Stimulated activated CD8-positive, alpha-beta memory T cell treated with anti-CD3 and anti-CD28 coated beads, Interleukin-7, amount 100 ng/mL, for 48 hours (primary cell): ENCODE results near the gene PTPRQ.
"Not testable (repeated sequence)": the region's sequence is repeated elsewhere in the genome, so short reads cannot be mapped to it uniquely, and the experiment has no call there.

ENCODE experiments used
- DNase-seq, 2 donors: peaks; one replicate each; pipeline ENCODE4 v3.0.0-alpha.2; 2020; ENCODE audit warnings: low read depth in 1 of 2; ENCODE audit errors: extremely low read depth in 1 of 2

The PTPRQ gene

DNA sequence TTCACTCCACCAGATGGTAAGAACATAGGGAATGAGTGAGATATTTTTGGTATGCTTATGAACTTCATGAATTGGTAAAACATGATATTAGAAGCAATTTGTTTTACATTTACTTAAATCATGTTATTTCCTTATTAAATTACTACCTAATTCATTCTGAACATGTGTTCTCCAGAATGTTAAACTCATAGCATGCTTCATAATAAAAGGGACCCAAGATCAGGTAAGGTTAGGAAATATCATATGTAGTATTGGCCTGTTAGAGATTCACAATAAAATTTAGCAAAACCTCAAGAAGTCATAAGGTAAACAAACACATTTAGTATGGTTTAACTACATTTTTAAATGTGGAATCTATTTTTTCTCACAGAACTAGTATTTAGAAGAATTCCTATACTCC lies 28.2 kb downstream of the PTPRQ start:
- no peak for DNase-seq

DNA sequence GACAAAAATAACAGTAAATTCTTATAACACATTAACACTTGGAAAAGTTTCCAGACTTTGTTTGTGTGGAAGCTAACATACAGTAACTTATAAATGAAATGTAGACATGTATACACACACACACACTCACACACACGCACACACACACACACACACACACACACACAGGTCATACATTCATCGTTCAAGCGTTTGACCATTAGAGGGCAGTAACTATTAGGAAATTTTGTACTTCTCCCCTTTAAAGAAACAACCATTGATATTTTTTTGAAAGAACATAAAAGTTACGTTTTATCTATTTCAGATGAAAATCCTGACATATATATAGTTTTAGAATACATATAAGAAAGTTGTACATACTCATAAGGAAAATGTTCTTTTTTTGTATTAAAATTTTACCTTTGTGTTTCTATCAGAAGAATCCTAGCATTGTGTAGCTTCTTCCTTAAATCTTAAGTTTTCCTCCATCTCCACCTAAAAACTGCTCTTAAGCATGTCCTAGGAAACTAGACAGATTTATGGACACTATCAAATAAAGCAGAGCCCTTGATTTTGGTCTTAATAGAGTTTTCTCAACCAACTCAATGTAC lies 29.0 kb downstream of the PTPRQ start:
- DNase-seq: no peak

DNA sequence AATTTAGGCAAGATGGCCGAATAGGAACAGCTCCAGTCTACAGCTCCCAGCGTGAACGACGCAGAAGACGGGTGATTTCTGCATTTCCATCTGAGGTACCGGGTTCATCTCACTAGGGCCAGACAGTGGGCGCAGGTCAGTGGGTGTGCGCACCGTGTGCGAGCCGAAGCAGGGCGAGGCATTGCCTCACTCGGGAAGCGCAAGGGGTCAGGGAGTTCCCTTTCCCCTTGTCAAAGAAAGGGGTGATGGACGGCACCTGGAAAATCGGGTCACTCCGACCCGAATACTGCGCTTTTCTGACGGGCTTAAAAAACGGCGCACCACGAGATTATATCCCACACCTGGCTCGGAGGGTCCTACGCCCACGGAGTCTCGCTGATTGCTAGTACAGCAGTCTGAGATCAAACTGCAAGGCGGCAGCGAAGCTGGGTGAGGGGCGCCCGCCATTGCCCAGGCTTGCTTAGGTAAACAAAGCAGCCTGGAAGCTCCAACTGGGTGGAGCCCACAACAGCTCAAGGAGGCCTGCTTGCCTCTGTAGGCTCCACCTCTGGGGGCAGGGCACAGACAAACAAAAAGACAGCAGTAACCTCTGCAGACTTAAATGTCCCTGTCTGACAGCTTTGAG lies 33.6 kb downstream of the PTPRQ start:
- DNase-seq: not testable (repeated sequence)

DNA sequence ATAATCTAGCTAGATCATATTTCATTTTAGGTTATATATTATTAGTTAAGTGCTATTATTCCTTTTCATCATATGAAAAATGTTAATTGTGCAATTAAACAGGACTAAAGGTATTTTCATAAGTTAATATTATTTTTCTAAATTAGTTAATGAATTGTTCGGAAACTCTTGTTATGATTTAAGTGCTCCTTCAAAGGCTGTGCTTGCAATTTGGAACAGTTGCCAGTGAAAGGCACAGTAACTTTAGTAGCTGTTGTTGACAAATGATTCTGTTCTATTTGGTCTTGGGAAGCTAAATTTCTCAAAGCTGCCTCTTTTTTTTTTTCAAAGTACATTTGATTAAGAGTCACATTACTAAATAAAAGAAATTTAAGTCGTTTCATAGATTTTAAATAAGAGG lies 40.7 kb downstream of the PTPRQ start:
- no peak for DNase-seq

DNA sequence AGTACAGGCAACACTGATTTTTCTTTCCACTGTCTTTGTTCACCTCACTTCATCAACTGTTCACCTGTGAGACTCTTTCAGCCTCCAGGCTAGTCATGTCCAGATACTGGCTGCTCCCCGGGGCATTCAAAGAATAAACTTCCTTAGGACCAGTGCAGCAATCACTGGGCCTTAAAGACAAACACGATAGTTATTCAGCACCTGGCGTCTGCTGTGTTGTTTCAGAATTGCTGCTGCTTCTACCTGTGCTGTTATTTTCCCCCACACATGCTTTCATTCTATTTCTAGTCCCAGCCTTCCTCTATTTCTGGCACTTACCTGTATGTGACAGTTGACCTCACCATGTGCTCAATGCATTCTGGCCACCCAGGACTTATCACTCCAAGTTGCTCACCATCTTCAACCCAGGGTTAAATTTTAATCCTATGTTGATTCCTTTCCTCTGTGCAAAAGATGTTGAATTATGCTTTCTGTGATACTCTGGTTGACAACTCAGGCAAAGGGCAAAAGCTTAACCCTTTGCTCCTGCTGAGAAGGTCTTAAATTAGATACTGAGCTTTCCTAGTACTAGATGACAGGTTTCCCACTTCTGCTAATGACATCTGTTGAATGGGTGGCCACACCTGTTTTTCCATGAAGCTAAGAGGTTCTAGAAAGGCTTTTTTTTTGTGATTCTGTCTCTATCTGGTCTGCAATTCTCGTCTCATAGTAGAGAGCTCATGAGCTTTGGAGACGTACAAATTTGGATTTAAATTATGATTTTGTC lies 41.4 kb downstream of the PTPRQ start:
- DNase-seq: no peak

DNA sequence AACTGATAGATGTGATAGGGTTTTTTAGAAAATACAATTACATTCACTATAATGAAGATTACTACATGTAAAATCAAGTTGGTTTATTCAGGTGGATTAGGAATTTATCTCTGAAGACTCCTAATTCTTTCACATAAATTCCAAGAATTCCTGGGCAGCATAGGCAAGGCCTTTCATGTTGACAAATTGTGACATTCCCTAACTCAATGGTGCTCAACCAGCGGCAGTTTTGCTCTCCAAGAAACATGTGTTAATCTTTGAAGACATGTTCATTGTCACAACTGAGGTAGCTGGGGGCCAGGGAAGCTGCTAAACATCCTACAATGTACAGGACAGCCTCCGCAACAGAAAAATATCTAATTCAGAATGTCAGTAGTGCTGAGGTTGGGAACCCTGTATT lies 46.3 kb downstream of the PTPRQ start:
- DNase-seq: no peak

DNA sequence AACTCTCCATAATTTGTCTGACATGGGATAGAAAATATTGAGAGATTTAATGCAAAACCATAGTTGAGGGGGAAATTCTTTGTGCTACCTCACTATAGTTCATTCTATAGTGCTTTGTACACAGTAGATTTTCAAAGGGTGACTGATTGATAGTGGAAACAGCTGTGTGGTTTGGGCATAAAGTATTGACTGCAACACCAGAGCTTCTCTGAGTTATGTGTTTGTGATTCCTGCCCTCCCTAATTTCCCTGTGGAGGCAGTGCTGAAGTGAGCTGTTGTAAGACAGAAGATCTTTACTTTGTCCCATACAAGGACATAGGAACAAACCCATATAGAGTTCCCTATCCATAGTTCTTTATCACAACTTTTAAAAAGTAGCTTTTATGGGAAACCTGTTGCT lies 47.1 kb downstream of the PTPRQ start:
- DNase-seq: no peak

DNA sequence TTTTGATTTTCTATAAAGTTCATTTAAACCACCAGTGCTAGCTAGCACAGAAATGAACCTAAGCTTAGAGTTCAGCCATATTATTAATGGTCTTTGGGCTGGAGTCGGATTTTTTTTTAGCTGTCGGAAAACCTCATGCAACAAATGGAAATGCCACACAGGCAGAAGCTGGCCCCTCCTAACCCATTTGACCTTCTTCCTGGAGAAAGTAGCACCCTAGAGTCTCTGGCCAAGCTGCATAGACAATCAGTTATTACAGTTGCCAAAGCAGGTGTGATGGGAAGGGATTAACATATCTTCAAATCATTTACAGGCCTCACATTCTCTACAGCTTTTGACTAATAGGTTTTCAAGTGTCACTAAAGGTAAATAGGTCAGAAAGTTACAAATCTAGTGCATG lies 49.4 kb downstream of the PTPRQ start:
- no peak for DNase-seq

DNA sequence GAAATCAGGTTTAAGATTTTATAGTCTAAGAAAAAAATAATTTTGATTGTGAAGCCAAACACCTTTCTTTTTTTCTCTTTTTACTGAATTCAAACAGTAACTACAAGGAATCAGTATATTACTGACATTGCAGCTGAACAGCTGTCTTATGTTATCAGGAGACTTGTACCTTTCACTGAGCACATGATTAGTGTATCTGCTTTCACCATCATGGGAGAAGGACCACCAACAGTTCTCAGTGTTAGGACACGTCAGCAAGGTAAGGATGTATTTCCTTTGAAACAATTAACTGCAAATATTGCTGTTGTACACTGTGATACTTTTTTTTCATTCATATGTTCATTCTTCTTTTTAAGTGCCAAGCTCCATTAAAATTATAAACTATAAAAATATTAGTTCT lies 50.8 kb downstream of the PTPRQ start:
- DNase-seq: no peak

DNA sequence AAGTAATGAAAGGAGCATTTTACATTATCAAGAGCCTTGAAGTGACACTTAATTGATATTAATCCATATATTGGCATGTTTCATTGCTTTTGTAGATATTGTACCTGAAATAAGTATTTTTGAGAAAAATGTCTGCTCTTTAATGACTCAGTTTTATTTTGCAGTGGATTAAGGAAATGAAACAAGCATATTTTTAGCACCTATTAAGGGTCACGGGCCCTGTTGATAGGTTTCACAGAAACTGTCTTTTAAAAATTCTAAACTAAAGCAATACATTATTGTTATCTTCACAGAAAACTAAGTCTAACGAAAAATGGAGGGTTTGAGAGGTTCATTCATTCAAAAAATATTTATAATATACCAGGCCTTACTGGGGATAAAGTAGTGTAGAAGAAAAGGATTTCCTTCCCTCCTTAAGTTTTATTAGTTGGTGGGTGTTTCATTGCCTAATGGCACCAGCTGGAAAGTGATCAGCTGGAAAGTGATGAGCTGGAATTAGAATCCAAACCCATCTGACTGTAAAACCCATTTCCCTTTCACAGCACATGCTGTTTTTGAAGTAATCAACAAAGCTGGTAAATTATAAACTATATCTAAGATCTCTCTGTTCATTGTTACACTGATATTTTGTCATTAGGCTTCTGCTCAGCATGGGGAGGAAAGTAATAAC lies 54.2 kb downstream of the PTPRQ start:
- DNase-seq: no peak

DNA sequence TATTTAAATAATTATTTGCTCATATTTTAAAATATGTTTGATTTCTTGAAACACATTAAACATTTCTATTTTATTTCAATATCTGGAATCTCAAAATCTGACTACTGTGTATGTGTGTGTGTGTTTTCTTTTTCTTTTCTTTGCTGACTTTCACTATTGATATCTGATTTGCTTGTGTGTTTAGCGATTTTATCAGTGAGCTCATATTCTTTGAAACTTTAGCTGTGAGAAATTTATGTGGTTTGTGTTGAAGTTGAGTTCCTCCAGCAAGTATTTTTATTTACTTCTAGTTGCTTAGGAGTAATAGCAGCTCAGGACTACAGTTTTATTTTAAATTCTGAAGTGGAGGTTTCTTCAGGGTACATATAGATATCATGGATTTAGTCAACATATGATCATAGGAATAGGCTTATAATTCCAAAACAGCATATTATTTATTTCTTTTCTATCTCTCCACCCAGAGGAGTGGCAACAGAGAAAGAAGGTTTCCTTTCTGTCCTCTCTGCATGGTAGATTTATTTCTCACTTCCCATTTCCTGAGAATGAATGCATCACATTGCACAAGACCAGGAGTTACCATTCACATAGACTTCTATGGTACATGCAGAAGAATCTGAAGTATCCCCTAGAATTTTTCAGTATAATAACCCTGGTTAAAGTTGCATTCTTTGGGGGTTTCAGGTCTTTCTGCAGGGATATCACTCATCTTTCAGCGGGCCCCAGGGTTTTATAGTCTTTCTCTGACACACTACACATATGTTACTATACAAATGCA lies 60.5 kb downstream of the PTPRQ start:
- DNase-seq: no peak

DNA sequence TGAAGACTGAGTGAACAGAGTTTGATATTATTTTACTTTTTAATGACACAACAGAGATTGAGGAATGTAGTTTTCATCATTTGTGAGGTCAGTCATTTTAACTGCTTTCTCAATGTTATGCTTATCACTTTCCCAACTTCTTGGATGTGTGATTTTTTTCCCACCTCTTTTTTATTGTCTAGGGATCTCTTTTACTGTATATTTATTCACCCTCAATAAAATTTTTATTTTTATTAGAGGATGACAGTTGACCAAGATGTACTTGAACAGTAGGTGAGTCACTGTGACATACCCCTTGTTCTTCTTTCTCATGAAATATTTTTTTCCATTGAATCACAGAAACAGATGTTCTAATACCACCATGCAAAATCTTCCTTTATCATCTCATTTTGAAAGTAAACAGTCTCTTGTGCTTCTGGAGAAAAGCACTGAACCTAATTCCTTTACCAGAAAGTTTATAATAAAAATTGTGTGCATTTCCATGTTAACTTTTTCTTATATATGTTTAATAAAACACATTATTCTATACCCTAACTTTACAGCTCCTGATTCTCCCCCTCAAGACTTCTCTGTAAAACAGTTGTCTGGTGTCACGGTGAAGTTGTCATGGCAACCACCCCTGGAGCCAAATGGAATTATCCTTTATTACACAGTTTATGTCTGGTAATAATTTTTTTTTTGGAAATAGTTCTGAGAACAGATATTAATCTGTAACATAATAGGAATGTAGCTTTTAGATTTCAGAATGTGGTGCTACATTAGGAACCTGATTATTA lies 65.9 kb downstream of the PTPRQ start:
- DNase-seq: no peak

DNA sequence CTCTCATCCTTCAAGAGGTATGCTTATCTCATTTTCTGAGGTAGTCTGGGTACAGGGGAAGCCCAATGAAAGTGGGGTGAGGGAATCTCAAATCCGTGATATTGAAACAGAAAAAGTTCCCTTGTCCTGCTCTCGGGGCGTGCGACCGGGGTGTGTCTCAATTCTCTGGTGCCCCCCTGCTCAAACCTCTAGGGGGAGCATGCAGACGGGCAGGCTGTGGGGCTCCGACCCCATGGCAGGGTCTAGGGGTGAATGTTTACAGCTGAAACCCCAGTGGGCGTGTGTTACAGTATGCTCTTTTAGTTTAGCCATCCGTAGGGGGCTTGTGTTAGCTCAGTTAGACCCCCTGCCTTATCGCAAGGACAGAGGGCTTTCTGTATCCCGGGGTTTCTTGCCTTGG lies 68.7 kb downstream of the PTPRQ start:
- no peak for DNase-seq

DNA sequence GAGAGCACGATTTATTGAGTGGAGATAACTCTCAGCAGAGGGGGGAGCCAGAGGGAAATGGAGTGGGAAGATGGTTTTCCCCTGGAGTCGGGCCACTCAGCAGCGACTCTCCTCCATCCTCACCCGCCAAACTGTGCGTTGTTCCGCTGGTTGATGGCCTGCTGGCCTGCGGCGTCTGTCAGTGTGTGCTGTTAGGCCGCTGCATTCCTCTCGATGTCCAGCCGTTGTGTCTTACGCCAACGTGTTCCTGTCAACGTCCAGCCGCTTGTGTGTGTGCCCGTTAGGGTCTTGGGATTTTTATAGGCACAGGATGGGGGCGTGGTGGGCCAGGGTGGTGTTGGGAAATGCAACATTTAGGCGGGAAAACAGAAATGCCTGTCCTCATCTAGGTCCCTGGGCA lies 69.2 kb downstream of the PTPRQ start:
- DNase-seq: no peak

DNA sequence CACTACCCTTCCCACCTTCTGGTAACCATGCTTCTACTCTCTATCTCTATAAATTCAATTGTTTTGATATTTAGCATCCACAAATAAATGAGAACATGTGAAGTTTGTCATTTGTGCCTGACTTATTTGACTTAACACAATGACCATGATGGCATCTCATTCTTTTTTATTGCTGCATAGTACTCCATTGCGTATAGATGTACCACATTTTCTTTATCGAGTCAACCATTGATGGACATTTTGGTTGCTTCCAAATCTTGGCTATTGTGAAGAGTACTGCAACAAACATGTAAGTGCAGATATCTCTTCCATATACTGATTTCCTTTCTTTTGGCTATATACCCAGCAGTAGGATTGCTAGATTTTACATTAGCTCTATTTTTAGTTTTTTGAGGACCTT lies 73.6 kb downstream of the PTPRQ start:
- DNase-seq: no peak

DNA sequence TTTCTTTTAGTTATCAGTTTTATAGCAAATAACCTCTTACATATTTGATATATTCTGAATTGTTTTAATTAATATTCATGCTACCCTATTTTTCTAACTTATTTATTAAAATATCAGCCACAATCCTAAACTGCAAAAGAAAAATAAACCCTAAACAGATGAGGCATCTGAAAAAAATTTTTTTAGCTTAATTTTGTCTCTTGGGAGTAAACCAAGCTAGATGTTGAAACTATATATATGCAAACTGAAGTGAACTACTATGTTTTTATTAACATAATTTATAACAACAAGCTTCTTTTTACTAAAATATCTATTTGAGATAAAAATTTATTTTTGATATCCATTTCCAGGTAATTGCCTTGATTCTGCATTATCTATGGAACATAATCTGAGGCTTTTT lies 87.6 kb downstream of the PTPRQ start:
- DNase-seq: no peak

DNA sequence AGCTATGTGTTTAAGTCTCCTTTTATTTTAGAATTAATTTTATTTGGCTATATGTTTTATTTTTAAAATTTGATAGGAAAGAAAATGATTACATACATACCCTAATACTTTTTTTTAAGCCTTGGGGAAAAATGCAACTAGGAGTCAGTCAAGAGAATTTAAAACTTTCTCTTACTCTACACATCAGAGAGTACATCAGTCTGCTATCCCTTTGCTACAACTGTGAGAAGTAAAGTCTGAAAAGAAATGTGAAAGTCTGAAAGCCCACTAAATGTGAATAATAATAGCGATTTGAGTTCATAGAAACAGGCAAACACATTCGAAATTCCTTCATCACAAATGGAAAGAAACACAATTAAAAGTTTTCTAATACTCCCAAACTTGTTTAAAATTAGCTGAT lies 95.0 kb downstream of the PTPRQ start:
- DNase-seq: no peak

DNA sequence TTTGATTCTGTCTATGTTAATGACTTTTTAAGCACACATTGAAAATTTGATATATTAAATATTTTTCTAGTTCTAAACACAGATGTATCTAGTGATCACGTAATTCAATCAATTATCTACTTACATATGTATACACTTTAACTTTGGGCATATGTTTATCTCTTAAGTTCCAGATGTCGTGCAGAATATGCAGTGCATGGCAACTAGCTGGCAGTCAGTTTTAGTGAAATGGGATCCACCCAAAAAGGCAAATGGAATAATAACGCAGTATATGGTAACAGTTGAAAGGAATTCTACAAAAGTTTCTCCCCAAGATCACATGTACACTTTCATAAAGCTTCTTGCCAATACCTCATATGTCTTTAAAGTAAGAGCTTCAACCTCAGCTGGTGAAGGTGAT lies 105.3 kb downstream of the PTPRQ start:
- DNase-seq: no peak

DNA sequence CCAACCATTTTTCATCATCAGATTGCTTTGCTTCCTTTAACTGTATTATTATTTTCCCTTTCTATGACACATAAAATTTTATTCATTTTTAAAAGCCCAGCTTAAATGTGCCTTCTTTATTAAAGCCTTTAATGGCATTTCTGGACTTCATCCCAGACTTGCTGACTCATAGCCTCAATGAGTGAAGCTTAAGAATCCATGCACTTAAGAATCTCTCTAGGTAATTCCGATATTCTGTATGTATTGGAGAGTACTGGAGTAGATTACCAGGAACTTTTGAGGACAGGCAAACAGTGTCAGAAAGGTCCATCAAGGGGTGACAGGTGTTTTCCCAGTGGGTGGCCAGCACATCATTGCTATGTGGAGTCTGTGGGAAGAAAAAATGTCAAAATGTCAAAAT lies 107.9 kb downstream of the PTPRQ start:
- no peak for DNase-seq

DNA sequence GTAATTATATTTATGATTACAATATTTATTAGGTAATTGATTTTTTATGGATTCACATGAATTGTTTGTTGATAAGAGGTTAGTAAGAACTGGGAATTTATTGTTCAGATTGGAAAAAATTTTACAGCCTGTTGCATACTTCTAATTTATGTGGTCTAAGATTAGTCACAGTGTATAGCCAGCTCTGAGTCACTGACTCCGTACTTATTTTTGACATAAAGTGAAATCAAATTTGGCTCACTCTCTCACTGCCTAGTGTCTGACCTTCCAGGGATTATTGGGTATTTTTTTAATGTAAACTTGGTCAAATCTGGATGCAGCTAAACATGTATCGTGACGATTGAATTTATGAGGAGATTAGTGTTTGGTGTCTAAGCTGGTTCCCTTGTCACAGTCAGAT lies 109.3 kb downstream of the PTPRQ start:
- DNase-seq: no peak
